Hematopoietic multipotent progenitor cell treated with erythropoietin and hydrocortisone succinate and interleukin-3 and kit ligand, for 8 days (in vitro differentiated cells): ENCODE results near the gene TRIM65.
"Not testable (repeated sequence)": the region's sequence is repeated elsewhere in the genome, so short reads cannot be mapped to it uniquely, and the experiment has no call there.

Experiments
- DNase-seq: peaks from one replicate; pipeline ENCODE4 v3.0.0-alpha.2; 2015

Gene TRIM65

DNA sequence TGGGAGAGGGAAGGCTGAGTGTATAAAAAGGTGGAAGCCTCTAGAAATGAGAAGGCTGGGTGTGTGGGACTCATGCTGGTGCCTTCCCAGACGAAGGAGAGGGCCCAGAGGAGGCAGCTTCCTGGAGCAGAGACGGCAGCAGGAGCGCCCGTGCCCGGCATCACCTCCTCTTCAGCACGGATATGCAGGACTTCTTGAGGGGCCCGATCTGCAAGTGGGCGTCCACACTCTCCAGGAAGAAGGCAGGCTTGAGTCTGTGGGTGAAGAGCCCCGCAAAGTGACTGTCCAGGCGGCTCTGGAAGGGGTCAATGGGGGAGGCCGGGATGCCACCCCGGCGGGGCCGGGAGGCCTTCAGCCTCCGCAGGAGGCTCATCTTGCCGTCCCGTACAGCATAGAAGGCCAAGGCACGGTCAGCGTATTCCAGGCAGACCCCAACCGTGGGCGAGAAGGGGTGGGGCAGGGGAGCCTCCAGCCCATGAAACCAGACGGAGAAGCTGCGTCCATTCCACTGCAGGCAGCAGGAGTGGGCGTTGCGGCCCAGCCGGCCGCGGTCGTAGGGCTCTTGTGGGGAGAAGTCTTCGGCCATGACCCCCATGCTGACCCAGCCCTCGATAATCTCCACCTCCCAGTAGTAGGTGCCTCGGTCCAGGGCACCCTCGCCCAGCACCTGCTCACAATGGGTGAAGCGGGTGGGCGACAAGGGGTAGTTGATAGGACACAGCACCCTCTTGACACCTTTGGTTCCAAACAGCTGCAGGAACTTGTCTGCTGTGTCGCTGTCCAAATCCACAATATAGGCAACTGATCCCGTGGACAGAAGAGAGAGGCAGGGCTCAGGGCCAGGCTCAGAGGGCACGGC is 22.2 kb downstream of the TRIM65 start:
- no peak for DNase-seq

DNA sequence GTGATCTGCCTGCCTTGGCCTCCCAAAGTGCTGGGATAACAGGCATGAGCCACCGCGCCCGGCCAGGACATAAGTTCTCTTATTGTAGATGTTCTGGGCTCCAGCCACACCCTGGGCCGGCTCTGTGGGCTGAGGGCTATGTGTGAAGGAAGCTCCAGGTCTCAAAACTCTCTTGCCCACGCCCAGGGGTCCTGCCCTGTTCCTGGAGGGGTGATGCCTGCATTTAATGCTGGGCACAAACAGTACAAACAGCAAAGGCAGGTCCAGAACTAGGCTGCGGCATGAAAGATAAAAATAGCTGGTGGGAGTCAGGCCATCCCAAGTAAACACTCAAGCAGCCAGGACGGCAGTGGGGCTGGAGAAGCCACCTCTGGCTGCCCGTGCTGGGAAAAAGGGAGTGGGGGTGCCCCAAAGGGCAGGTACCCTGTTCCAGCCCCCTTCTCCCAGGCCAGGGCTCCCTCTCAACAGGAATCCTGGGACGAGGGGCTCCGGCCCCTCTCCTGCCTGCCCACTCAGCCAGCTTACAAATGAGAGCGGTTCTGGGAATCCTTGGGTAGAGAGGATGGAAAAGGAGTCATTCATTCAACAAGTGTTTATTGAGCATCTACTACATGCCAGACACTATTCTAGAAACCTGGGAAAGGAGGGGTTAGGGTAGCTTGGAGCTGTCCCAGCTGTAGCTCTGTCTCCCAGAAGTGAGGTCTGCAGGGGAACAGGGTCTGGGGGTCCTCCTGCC is 23.0 kb downstream of the TRIM65 start:
- no peak for DNase-seq

DNA sequence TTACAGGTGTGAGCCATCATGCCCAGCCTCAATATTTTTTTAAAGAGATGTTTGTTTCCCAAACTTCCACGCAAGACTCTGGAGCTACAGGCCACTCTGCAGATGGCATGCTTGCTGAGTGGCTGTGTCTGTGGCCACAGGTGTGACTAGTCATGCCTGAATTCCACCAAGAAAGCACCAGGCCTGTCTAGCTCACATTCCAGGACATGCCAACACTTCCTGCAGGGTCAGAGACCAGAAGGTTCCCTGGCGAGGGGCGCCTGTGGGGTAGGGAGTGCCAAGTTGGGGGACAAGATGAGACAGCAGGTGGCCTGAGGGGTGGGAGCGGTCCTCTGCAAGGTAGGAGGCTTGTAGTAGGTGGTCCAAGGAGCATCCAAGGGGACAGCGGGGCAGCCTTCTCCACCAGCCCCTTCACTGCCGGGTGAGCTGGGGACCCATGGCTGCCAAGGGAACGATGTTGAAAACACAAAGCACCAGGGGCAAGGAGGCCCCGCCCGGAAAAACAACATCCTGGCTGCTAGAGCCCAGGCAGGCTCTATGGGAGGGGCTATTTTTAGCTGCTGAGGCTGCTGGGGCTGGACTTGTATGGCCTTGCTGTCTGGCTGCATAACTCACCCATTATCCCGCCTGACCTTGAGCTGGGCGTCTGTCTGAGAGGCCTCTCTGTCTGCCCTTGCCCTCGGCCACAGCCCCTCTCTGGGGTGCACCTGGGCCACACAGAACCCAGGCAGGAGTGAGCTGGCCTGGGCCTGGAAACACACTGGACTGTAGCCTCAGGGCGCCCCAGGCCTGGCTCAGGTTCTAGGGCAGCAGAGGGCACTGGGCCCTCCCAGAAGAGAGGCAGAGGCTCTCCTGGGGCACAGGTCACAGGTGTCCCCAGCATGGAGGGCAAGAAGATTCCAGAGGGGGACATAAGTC is 24.1 kb downstream of the TRIM65 start:
- DNase-seq = peak; percentile 66

GRCh38 chr17:75870228-75870627 is 26.5 kb downstream of the TRIM65 start:
- DNase-seq = not testable (repeated sequence)

DNA sequence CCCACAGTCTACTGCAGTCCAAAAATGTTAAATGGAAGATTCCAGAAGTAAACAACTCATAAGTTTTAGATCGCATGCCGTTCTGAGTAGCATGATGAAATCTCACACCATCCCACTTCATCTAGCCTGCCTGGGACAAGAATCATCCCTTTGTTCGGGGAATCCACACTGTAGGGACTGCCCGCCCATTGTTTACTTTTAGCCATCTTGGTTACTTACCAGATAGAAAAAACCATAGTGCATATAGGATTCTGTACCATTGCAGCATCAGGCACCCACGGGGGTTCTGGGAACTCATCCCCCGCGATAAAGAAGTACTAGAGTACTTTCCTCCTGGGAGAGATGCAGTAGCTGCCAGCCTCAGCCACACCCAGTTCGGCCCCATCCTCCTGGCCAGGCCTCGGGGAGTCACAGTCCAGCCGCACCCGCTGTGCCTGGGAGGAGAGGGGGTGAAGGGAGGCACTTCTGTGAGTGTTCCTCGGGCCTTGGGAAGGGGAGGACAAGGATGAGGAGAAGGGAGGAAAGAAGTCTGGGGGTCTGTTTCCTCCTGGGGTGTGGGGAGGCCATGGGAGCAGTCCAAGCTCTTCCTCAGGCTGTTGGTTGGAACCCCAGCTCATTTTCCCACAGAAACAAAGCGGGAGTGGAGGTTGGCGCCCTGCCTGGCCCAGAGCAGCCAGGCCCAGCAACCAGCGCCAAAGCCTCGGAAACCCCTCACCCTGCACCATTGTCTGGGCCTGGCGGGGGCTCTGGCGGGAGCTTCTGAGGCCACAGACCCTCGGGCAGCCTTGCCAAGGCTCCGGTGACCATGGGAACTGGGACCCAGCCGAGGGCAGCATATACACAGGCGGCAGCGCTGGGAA is 27.2 kb downstream of the TRIM65 start:
- DNase-seq = no peak

DNA sequence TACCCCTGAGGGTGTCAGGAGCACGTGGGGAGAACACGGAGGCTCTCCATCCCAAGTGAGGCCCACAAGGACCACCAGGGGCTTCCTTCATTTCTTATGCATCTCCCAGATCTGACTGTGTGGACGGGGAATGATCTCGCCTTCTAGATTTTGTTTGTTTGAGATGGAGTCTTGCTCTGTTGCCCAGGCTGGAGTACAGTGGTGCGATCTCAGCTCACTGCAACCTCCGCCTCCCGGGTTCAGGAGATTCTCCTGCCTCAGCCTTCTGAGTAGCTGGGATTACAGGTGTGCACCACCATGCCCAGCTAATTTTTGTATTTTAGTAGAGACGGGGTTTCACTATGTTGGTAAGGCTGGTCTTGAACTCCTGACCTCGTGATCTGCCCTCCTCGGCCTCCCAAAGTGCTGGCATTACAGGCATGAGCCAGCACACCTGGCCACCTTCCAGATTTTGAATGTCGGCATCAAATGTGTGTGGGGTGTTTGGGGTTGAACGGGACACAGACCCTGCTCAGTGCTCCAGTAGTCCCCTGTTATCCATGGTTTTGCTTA is 27.9 kb downstream of the TRIM65 start:
- not testable (repeated sequence) for DNase-seq

DNA sequence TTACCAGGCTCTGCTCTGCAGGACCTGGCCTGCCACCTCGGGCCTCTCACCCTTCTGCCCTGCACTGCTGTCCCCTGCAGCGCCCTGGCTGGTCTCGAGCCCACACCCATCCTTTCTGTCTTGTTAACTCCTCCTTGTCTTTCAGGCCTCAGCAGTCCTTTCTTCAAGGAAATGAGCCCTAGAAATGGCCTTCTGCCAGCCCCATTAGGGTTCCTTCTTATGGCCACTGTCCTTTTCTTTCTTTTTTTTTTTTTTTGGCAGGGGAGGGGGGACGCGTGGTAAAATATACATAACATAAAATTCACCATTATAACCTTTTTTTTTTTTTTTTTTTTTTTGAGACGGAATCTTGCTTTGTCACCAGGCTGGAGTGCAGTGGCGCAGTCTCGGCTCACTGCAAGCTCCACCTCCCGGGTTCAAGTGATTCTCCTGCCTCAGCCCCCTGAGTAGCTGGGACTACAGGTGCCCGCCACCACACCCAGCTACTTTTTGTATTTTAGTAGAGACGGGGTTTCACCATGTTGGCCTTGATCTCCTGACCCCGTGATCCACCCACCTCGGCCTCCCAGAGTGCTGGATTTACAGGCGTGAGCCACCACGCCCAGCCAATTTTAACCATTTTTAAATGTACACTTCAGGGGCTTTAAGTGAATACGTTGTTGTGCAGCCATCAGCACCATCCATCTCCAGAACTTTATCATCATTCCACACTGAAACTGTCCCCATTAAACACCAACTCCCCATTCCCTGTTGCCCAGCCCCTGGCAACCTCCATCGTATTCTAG is 31.2 kb downstream of the TRIM65 start:
- not testable (repeated sequence) for DNase-seq

DNA sequence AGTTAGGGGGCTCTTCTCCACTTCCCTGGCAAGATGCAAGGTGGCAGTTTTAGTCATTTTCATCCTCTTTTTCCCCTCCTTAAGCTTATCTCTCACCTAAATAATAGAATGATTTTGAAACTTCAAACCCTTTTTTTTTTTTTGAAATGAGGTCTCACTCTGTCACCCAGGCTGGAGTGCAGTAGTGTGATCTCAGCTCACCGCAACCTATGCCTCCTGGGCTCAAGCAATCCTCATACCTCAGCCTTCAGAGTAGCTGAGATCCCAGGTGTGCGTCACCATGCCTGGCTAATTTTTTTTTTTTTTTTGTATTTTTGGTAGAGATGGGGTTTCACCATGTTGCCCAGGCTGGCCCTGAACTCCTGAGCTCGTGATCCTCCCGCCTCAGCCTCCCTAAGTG is 31.9 kb downstream of the TRIM65 start:
- not testable (repeated sequence) for DNase-seq

DNA sequence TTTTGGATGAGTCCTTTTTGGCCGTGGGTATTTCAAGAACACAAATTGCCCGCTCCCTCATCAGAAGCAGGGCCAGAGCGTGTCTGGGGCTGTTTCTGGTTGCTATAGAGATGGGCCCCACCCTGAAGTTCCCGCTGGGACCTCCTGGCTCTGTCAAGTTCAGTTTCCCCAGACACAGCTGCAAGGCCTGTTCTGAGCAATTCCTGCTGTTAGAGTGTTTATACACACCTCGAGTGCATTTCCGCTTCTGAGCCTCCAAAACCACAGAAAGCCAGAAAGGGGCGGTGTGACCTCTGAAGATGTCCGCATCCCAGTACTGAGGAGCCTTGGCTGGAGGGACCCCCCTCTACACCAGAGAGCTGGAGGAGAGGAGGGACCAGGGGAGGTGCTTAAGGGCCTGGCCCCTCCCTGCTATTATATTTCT is 32.3 kb downstream of the TRIM65 start:
- peak; percentile 53 for DNase-seq

GRCh38 chr17:75861927-75862317 is 34.8 kb downstream of the TRIM65 start:
- no peak for DNase-seq

DNA sequence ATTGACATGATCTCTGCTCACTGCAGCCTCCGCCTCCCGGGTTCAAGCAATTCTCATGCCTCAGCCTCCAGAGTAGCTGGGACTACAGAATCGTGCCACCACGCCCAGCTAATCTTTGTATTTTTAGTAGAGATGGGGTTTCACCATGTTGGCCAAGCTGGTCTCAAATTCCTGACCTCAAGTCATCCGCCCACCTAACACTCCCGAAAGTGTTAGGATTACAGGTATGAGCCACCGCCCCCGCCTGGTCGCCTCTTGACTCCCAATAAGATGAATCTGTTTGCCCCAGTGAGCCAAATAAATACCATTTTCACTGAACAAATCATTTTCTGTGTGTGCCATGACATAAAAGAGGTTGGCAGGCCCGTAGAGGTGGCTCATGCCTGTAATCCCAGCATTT is 37.4 kb downstream of the TRIM65 start:
- not testable (repeated sequence) for DNase-seq

GRCh38 chr17:75856062-75856756 is 40.5 kb downstream of the TRIM65 start:
- DNase-seq = peak; percentile 38

GRCh38 chr17:75855310-75856061 is 41.3 kb downstream of the TRIM65 start, which contains the start of gene WBP2:
Gene WBP2, minus strand, starts transcription at chr17:75855335. Its CDS starts 38 bp downstream, at chr17:75855297.
- DNase-seq = peak; percentile 100

DNA sequence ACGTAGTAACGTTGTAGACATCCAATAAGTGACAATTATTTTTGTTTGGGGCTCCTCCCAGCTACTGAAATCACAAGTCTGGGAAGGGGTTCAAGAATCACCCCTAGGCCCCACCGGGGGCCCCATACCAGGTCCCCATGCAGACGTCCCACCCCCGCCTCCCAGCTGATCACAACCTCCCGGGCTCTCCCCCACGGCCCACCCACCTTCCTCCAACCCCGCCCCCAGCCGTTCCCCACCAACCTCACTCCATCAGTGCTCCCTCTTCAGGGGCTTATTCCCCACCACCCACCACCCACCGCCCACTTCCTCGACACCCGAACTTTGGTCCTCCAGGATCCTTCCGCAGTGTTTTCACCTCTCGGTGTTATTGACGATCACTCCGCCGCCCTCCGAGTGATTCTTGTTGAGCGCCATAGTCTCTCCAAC is 41.9 kb downstream of the TRIM65 start:
- no peak for DNase-seq

- no peak for DNase-seq
Measured at GRCh38 chr17:75854101-75854748, 42.5 kb downstream of the TRIM65 start.

- no peak for DNase-seq
Measured at GRCh38 chr17:75853433-75853832, 43.3 kb downstream of the TRIM65 start.

GRCh38 chr17:75851693-75851991 is 45.1 kb downstream of the TRIM65 start:
- DNase-seq = not testable (repeated sequence)

DNA sequence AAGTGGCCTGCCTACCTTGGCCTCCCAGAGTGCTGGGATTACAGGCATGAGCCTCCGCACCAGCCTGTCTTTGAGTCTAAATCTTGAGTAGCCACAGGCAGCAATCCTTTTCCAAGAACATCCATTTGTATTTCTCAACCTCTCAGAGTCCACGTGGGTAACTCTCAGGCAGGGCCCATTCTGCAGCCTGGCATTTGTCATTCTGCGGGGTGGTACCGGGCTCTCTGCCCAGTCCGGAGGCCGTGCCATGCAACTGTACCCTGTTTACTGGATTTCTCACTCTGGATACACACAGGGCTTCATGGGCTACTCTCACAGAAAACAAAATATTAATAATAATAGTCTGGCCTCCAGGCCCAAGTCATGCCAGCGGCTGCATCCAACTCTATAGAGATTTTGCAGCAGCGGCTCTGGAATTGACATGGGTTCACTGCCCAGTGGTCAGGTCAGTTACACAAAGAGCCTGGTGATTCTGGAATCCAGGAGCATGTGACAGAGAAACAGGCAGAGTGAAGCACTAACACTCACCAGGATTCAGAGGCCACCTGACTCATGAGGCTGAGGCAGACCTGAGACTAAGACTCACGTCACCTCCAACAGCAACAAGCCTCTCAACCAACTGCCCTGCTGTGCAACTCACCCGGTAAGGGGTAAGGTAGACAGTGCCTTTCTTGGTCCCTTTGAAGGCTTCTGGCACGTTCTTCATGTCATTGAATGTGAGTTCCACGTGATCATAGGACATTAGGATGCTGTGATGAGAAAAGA is 45.6 kb downstream of the TRIM65 start:
- DNase-seq = no peak
